Gastrocnemius medialis (tissue), 4 donors: Measurements from ENCODE around the gene CRYBB3. TPM values are rescaled to one million over a fixed set of nuclear protein-coding genes. Genes with fewer than 3 reads are reported as not detected.
A peak's percentile ranks its signal among the peaks of the same experiment; 100 is the strongest.
"Not testable (repeated sequence)": the region's sequence is repeated elsewhere in the genome, so short reads cannot be mapped to it uniquely, and the experiment has no call there.

Source experiments
- ATAC-seq, 2 donors: fragments of 150-250 bp; one replicate each; pipeline ENCODE4 v1.9.1; 2016
- DNase-seq, 2 donors: peaks; one replicate each; pipeline ENCODE4 v3.0.0-alpha.2; 2019
- H3K27ac ChIP-seq, 4 donors: fragments of 200-600 bp; sonication (generic); 1 replicate in 1 of 4; 2 replicates in 3 of 4; pipeline ENCODE4 v1.5.1; 2016 to 2018; ENCODE audit warnings: mild to moderate bottlenecking in 2 of 4, moderate library complexity in 1 of 4
- H3K27me3 ChIP-seq, 3 donors: fragments of 200-600 bp; sonication (generic) in 2 of 3; 1 replicate in 1 of 3; 2 replicates in 2 of 3; pipeline versions ENCODE4 v1.5.1 to v1.6.0; 2016 to 2019; ENCODE audit warnings: mild to moderate bottlenecking in 1 of 3, moderate library complexity in 1 of 3
- H3K36me3 ChIP-seq, 2 donors: fragments of 200-600 bp; sonication (generic) in 1 of 2; one replicate each; pipeline ENCODE4 v1.5.1; 2017 to 2018
- H3K4me1 ChIP-seq, 2 donors: fragments of 200-600 bp; sonication (generic) in 1 of 2; one replicate each; pipeline ENCODE4 v1.5.1; 2016 to 2017; ENCODE audit warnings: mild to moderate bottlenecking in 2 of 2
- H3K4me3 ChIP-seq, 4 donors: fragments of 200-600 bp; sonication (generic) in 3 of 4; 1 replicate in 1 of 4; 2 replicates in 3 of 4; pipeline ENCODE4 v1.5.1; 2016 to 2019; ENCODE audit warnings: mild to moderate bottlenecking in 2 of 4
- H3K9me3 ChIP-seq, 3 donors: fragments of 200-600 bp; sonication (generic) in 2 of 3; 1 replicate in 1 of 3; 2 replicates in 2 of 3; pipeline ENCODE4 v1.5.1; 2016 to 2019
- POLR2A ChIP-seq, 2 donors: fragments of 450-650 bp; IDR thresholded peaks; one replicate each; pipeline ENCODE4 v1.6.1; 2017; ENCODE audit warnings: antibody characterized with exemption in 2 of 2, mild to moderate bottlenecking in 2 of 2, moderate library complexity in 2 of 2
- in situ Hi-C, 4 donors: fragments of 200-750 bp; cut with MboI; loops; one replicate each; pipeline versions ENCODE4 v1.15.0 to v1.8.0; 2017; ENCODE audit warnings: low sequenced_read_pairs in 4 of 4
- intact Hi-C: fragments of 100-400 bp; cut with DNase I; formaldehyde crosslinking; loops from one replicate; pipeline ENCODE4 v1.15.1; 2023; ENCODE audit warnings: low total_unique reads
- total RNA-seq, 4 donors: library from RNA; depleted of rRNA; stranded (reverse); fragments of >200 nt; gene quantifications; one replicate each; pipeline versions ENCODE4 v1.1.0 to v1.2.3, GENCODE V29; 2016
- TF ChIP-seq, protein P1 (sequence below), 5 experiments: fragments of 450-650 bp in 3 of 5; fragments of 200-600 bp in 2 of 5; sonication (generic) in 2 of 5; IDR thresholded peaks in 4 of 5; conservative IDR thresholded peaks in 1 of 5; 1 replicate in 4 of 5; 2 replicates in 1 of 5; pipeline ENCODE4 v1.5.1; 2016 to 2019; ENCODE audit warnings: antibody characterized with exemption in 5 of 5, mild to moderate bottlenecking in 3 of 5, moderate library complexity in 3 of 5

The CRYBB3 gene
- total RNA-seq, 4 donors from 2014 or later: not detected

DNA sequence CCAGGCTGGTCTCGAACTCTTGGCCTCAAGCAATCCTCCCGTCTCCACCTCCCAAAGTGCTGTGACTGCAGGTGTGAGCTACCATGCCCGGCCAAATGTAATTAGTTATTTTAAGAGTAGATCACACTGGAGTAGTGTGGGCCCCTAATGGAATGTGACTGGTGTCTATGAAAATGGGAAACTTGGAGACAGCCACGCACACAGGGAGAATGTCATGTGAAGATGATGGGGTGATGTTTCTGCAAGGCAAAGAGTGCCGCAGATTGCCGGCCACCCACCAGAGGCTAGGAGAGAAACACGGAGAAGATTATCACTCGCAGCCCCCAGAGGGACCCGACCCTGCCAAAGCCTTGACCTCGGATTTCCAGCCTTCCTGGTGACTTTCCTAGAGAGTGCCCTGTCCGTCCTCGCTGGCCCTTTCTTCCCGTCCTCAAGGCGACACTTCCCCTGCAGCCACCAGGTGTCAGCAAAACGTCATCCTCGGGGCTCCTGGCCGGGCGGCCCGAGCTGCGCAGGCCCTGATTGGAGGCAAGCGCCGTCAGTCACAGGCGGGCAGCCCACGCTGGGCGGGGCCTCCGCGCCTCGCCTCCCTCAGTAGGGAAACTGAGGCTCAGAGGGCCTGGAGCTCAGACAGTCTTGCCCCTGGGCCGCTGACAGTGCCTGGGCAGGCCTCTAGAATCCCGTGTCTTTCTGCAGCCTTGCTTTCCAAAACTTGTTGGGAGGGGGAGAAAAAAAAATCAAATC is 36.1 kb downstream of the CRYBB3 start:
- intact Hi-C loops: no loop called here

DNA sequence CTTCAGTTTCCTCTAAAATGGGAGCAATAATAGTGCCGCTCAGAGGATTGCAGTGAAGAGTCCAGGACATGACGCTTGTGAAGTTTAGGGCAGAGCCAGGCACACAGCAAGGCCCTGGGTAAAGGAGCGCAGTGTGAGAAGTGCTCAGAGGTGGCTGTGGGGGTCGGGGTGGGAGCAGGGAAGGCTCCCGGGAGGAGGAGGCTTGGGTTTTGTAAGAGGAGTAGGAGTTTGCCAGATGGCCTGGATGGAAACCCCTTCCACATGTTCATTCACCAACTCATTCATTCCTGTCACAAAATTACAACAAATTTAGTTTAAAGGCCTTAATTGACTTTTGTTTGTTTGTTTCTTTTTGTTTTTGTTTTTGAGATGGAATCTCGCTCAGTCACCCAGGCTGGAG is 36.8 kb downstream of the CRYBB3 start:
- Histone ChIP-seq H3K36me3 (no peaks in the 10 kb centered on the region), H3K9me3 (no peaks in the 10 kb centered on the region), H3K4me3 (no peak overlapping the region), H3K27me3 (peaks cover 4 to 20% (median 13%) of the 10 kb centered on the region in 3 donors), H3K4me1 (no peaks in the 10 kb centered on the region), H3K27ac (no peak overlapping the region)
- intact Hi-C loops: no loop called here
- TF ChIP-seq, protein P1, sequence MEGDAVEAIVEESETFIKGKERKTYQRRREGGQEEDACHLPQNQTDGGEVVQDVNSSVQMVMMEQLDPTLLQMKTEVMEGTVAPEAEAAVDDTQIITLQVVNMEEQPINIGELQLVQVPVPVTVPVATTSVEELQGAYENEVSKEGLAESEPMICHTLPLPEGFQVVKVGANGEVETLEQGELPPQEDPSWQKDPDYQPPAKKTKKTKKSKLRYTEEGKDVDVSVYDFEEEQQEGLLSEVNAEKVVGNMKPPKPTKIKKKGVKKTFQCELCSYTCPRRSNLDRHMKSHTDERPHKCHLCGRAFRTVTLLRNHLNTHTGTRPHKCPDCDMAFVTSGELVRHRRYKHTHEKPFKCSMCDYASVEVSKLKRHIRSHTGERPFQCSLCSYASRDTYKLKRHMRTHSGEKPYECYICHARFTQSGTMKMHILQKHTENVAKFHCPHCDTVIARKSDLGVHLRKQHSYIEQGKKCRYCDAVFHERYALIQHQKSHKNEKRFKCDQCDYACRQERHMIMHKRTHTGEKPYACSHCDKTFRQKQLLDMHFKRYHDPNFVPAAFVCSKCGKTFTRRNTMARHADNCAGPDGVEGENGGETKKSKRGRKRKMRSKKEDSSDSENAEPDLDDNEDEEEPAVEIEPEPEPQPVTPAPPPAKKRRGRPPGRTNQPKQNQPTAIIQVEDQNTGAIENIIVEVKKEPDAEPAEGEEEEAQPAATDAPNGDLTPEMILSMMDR (IDR thresholded peaks at IDR 0.05 in 4 of 5, conservative IDR thresholded peaks at IDR 0.05 in 1 of 5): no peak
- TF ChIP-seq POLR2A (IDR thresholded peaks at IDR 0.05): no peak
- in situ Hi-C loops: no loop called here
- DNase-seq: no peak
- no peak for ATAC-seq

More for the DNA sequence above, 36.1 kb downstream of the CRYBB3 start:
- Histone ChIP-seq H3K27me3 (peaks cover 4 to 17% (median 13%) of the 10 kb centered on the region in 3 donors), H3K4me1 (no peaks in the 10 kb centered on the region), H3K9me3 (no peaks in the 10 kb centered on the region), H3K36me3 (no peaks in the 10 kb centered on the region), H3K27ac (no peak overlapping the region), H3K4me3 (no peak overlapping the region)
- peak; percentile 63 to 78 for ATAC-seq
- TF ChIP-seq POLR2A (IDR thresholded peaks at IDR 0.05): no peak
- TF ChIP-seq, protein P1 (IDR thresholded peaks at IDR 0.05 in 4 of 5, conservative IDR thresholded peaks at IDR 0.05 in 1 of 5): peak; percentile 25 to 53 (median 50)
- in situ Hi-C loops: no loop called here
- DNase-seq: peak; percentile 31 to 59

DNA sequence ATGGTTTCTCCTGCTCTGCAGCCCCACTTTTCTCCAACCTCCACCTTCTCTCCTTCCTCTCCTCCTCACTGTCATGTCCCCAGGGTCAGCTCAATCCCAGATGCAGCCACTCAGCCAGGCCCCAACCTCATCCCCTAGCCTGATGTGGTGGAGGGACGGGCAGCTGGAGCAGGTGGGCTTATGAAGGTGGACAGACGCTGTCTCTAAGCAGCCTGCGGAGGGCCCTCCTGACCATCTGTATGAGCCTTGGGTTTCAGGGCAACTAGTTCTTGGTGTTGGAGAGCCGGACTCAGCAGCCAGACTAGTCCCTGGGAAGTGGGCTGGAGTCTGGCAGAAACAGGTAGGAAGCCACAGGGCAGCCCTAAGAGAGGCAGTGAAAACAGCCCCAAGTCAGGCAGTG is 37.8 kb downstream of the CRYBB3 start:
- in situ Hi-C loops: no loop called here
- intact Hi-C loops: no loop called here
- TF ChIP-seq, protein P1 (IDR thresholded peaks at IDR 0.05 in 4 of 5, conservative IDR thresholded peaks at IDR 0.05 in 1 of 5): no peak
- no peak for TF ChIP-seq POLR2A (IDR thresholded peaks at IDR 0.05)
- DNase-seq: no peak
- Histone ChIP-seq H3K4me1 (no peaks in the 10 kb centered on the region), H3K9me3 (no peaks in the 10 kb centered on the region), H3K4me3 (no peak overlapping the region), H3K27ac (no peak overlapping the region), H3K36me3 (no peaks in the 10 kb centered on the region), H3K27me3 (peaks cover 4 to 20% (median 13%) of the 10 kb centered on the region in 3 donors)
- no peak for ATAC-seq

DNA sequence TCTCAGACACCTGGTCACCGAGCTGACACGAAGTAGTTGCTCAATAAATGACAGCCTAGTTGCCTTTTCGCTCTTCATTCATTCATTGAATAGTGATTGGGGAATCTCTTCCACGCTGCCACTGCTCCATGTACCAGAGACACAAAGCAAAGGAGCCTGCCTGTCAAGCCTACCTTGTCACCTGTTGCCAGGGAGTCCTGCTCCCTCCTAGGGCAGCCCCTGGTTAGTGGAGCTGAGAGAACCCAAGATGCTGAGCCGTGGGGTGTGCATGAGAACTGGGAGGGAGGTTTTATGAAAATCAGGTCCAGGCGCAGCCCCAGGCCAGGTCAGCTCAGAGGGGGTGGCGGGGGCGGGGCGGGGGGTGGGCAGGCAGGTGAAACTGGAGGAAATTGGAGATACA is 38.4 kb downstream of the CRYBB3 start:
- H3K9me3 ChIP-seq, in situ Hi-C loops, H3K4me1 ChIP-seq, DNase-seq, H3K36me3 ChIP-seq, H3K4me3 ChIP-seq, ATAC-seq, H3K27ac ChIP-seq, intact Hi-C loops: not testable (repeated sequence)
- H3K27me3 ChIP-seq: peaks cover 4 to 17% (median 13%) of the 10 kb centered on the region in 3 donors

DNA sequence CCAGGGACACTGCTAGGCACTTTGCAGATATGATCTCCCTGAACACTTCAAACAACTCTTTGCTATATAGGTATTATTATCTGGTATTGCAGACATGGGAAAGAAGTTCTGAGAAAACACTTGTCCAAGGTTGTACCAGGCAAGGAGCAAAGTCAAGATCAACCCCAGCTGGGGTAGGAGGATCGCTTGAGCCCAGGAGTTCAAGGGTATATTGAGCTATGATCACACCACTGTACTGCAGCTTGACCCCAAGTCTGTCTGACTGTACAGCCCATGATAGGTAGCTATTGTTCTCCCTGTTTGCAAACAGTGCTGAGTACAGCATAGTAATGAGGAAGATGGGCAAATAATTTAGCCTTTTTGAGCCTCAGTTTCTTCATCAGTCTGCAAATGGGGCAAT is 55.5 kb downstream of the CRYBB3 start:
- DNase-seq, H3K36me3 ChIP-seq, in situ Hi-C loops, H3K9me3 ChIP-seq, ATAC-seq, H3K4me3 ChIP-seq, intact Hi-C loops, H3K27me3 ChIP-seq, H3K4me1 ChIP-seq, H3K27ac ChIP-seq: not testable (repeated sequence)

Other genes with a start within 250 kb of the CRYBB3 start
- 10 to 100 TPM; 16.2 to 35.0 (median 21.7) TPM for gene KIAA1671, start 247.1 kb upstream of the CRYBB3 start, total RNA-seq
- gene CRYBB2, start 19.8 kb downstream of the CRYBB3 start, total RNA-seq: not detected